ENCODE data around the gene TRIM45.

DNA sequence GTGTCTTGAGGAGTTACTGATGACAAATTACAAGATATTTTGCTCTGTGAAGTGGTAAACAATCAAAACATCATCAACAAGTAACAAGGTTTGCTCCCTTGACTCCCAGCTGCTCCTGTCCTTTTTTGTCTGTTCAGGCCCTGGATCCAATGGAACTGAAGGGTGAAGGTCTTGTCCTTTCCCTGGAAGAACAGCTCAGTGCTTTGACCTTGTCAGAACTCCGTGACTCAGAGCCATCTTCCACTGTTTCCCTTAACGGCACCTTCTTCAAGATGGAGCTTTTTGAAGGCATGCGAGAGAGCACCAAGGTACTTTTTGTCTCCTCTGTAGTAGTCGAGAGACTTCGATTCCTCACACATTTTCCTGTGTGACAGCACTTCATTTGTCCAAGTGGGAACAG is 29.0 kb downstream of the TRIM45 start:
- TF ChIP-seq CTCF (IDR thresholded peaks at IDR 0.05) (no peak), POLR2A (IDR thresholded peaks at IDR 0.05) (no peak)
